Esophagus muscularis mucosa (tissue), 4 donors: ENCODE data around the gene RETN.

Experiments
- EP300 ChIP-seq: sonication (generic); formaldehyde crosslinking; IDR thresholded peaks from one replicate; pipeline ENCODE4 v1.6.1; 2017; ENCODE audit warnings: antibody characterized with exemption
- POLR2A ChIP-seq: fragments of 450-650 bp; IDR thresholded peaks from one replicate; pipeline ENCODE4 v1.6.1; 2017; ENCODE audit warnings: antibody characterized with exemption, moderate library complexity, mild to moderate bottlenecking, low read depth
- POLR2AphosphoS5 ChIP-seq, 2 donors: sonication (generic); formaldehyde crosslinking; IDR thresholded peaks; one replicate each; pipeline ENCODE4 v1.6.1; 2017; ENCODE audit warnings: antibody characterized with exemption in 2 of 2
- TF ChIP-seq, protein P1 (sequence below), 3 experiments: fragments of 200-600 bp in 2 of 3; fragments of 450-650 bp in 1 of 3; sonication (generic) in 2 of 3; IDR thresholded peaks; one replicate each; pipeline ENCODE4 v1.5.1; 2017 to 2019; ENCODE audit warnings: antibody characterized with exemption in 3 of 3, mild to moderate bottlenecking in 2 of 3, moderate library complexity in 1 of 3

DNA sequence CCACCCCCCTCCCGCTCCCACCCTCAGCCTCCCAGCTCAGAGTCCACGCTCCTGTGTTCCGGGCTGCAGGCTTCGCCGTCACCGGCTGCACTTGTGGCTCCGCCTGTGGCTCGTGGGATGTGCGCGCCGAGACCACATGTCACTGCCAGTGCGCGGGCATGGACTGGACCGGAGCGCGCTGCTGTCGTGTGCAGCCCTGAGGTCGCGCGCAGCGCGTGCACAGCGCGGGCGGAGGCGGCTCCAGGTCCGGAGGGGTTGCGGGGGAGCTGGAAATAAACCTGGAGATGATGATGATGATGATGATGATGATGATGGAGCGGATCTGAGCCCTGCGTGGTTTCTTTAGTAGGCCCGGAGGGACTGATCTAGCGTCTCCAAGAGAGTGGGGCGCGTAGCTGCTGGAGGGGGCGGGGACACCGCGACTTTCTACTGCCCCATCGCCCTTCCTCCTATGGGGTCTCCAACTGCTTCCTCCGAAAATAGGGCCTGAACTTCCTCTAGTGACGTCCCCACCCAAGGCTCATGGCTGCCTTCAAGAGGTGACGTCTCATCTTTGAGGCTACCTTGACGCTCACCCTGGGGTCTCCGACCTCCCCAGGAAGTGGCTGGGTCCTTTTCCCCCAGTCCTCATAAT, 1.4 kb downstream of the RETN start:
- TF ChIP-seq, protein P1, sequence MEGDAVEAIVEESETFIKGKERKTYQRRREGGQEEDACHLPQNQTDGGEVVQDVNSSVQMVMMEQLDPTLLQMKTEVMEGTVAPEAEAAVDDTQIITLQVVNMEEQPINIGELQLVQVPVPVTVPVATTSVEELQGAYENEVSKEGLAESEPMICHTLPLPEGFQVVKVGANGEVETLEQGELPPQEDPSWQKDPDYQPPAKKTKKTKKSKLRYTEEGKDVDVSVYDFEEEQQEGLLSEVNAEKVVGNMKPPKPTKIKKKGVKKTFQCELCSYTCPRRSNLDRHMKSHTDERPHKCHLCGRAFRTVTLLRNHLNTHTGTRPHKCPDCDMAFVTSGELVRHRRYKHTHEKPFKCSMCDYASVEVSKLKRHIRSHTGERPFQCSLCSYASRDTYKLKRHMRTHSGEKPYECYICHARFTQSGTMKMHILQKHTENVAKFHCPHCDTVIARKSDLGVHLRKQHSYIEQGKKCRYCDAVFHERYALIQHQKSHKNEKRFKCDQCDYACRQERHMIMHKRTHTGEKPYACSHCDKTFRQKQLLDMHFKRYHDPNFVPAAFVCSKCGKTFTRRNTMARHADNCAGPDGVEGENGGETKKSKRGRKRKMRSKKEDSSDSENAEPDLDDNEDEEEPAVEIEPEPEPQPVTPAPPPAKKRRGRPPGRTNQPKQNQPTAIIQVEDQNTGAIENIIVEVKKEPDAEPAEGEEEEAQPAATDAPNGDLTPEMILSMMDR (IDR thresholded peaks at IDR 0.05): no peak
- no peak for TF ChIP-seq POLR2AphosphoS5 (IDR thresholded peaks at IDR 0.05)
- TF ChIP-seq POLR2A: no peak
- TF ChIP-seq EP300: no peak
